ENCODE measurements around the gene QPCTL.
"Not testable (repeated sequence)": the region's sequence is repeated elsewhere in the genome, so short reads cannot be mapped to it uniquely, and the experiment has no call there.

Gene QPCTL

GRCh38 chr19:45717131-45717982 lies 24.9 kb downstream of the QPCTL start:
- peak; percentile 99 for DNase-seq (ENCODE audit: low read depth)

GRCh38 chr19:45717983-45718650 lies 25.7 kb downstream of the QPCTL start:
- DNase-seq (ENCODE audit: low read depth) = no peak

- DNase-seq (ENCODE audit: low read depth) = not testable (repeated sequence)
Observed at GRCh38 chr19:45720065-45720464, 27.6 kb downstream of the QPCTL start.

- DNase-seq (ENCODE audit: low read depth) = not testable (repeated sequence)
Observed at GRCh38 chr19:45728683-45729082, 36.2 kb downstream of the QPCTL start.

GRCh38 chr19:45729800-45730290 lies 37.4 kb downstream of the QPCTL start:
- DNase-seq (ENCODE audit: low read depth) = no peak

- DNase-seq (ENCODE audit: low read depth) = peak; percentile 97
Observed at GRCh38 chr19:45730368-45731288, 38.2 kb downstream of the QPCTL start, which contains the start of gene FBXO46. Gene FBXO46, minus strand, starts transcription at chr19:45730896. Its CDS starts 17,401 bp downstream, at chr19:45713495.

- no peak for DNase-seq (ENCODE audit: low read depth)
Observed at GRCh38 chr19:45733160-45733810, 40.8 kb downstream of the QPCTL start, which contains the start of gene MEIOSIN. Gene MEIOSIN, plus strand, starts transcription at chr19:45733439. Its CDS starts 1,938 bp downstream, at chr19:45735377.

GRCh38 chr19:45739498-45740439 lies 47.3 kb downstream of the QPCTL start:
- no peak for DNase-seq (ENCODE audit: low read depth)

GRCh38 chr19:45742969-45743368 lies 50.5 kb downstream of the QPCTL start:
- no peak for DNase-seq (ENCODE audit: low read depth)

GRCh38 chr19:45745606-45746005 lies 53.1 kb downstream of the QPCTL start:
- no peak for DNase-seq (ENCODE audit: low read depth)

- DNase-seq (ENCODE audit: low read depth) = no peak
Observed at GRCh38 chr19:45746866-45747265, 54.4 kb downstream of the QPCTL start.

- DNase-seq (ENCODE audit: low read depth) = no peak
Observed at GRCh38 chr19:45747513-45747912, 55.0 kb downstream of the QPCTL start.

- DNase-seq (ENCODE audit: low read depth) = not testable (repeated sequence)
Observed at GRCh38 chr19:45751483-45751882, 59.0 kb downstream of the QPCTL start.

- no peak for DNase-seq (ENCODE audit: low read depth)
Observed at GRCh38 chr19:45752639-45753038, 60.2 kb downstream of the QPCTL start.

- no peak for DNase-seq (ENCODE audit: low read depth)
Observed at GRCh38 chr19:45753548-45753947, 61.1 kb downstream of the QPCTL start.

All from stromal cell of bone marrow (primary cell).